RWPE2 (cell line): ENCODE data around the gene SLC20A1.

Source experiments
- ATAC-seq: fragments of 200-7000 bp; cut with Tn5 transposase; 3 replicates; pipeline ENCODE4 v1.9.1; 2021; ENCODE audit warnings: low read depth
- DNase-seq: peaks from one replicate; pipeline ENCODE4 v3.0.0-alpha.2; 2020; ENCODE audit warnings: low spot score
- H3K27ac ChIP-seq: fragments of 450-650 bp; 2 replicates; pipeline ENCODE4 v1.5.1; 2017; ENCODE audit warnings: mild to moderate bottlenecking; ENCODE audit not compliant: poor library complexity, severe bottlenecking
- H3K27me3 ChIP-seq: fragments of 250-450 bp; sonication (Bioruptor Pico); 2 replicates; pipeline ENCODE4 v1.5.1; 2021; ENCODE audit warnings: mild to moderate bottlenecking, moderate library complexity; ENCODE audit not compliant: insufficient read depth, poor library complexity, severe bottlenecking
- H3K36me3 ChIP-seq: fragments of 250-450 bp; sonication (Bioruptor Pico); 2 replicates; pipeline ENCODE4 v1.5.1; 2020; ENCODE audit warnings: low read depth, mild to moderate bottlenecking, moderate library complexity
- H3K4me1 ChIP-seq: fragments of 250-450 bp; sonication (Bioruptor Pico); 2 replicates; pipeline ENCODE4 v1.5.1; 2021; ENCODE audit warnings: mild to moderate bottlenecking, moderate library complexity; ENCODE audit not compliant: insufficient read depth, poor library complexity, severe bottlenecking
- H3K4me3 ChIP-seq: fragments of 250-450 bp; sonication (Bioruptor Pico); 2 replicates; pipeline ENCODE4 v1.5.1; 2021; ENCODE audit warnings: mild to moderate bottlenecking, moderate library complexity; ENCODE audit not compliant: severe bottlenecking
- H3K9me3 ChIP-seq: fragments of 250-450 bp; sonication (Bioruptor Pico); 2 replicates; pipeline ENCODE4 v1.5.1; 2021; ENCODE audit warnings: mild to moderate bottlenecking, moderate library complexity; ENCODE audit not compliant: severe bottlenecking
- CTCF ChIP-seq: fragments of 450-650 bp; IDR thresholded peaks from one replicate; pipeline ENCODE4 v1.5.1; 2017; ENCODE audit warnings: mild to moderate bottlenecking, moderate library complexity; ENCODE audit not compliant: poor library complexity, severe bottlenecking

Gene SLC20A1

GRCh38 chr2:112636605-112637288 lies 9.0 kb upstream of the SLC20A1 start:
- ATAC-seq = no peak
- H3K4me3 ChIP-seq = no peak overlapping the region
- no peaks in the 10 kb centered on the region for H3K27me3 ChIP-seq
- peaks cover 17% of the 10 kb centered on the region for H3K4me1 ChIP-seq
- no peaks in the 10 kb centered on the region for H3K36me3 ChIP-seq
- TF ChIP-seq CTCF = no peak
- no peak overlapping the region for H3K27ac ChIP-seq
- DNase-seq = no peak
- H3K9me3 ChIP-seq = no peaks in the 10 kb centered on the region

DNA sequence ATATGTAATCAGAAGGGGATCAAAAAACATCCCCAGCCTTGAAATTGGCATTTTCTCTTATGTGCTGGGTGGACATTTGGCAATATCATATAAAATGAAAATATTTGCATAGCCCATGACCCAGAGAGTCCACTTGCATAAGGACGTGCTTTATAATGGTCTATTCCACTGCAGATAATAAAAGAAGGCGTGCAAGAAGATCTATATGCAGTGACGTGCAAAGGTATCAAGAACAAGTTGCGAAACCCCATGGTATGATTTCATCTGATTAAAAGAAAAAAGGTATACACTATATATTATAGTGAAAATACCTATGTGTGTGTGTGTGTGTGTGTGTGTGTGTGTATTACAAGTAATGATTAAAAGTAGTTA lies 8.5 kb upstream of the SLC20A1 start:
- Histone ChIP-seq H3K27ac (no peak overlapping the region), H3K9me3 (no peaks in the 10 kb centered on the region), H3K4me1 (peaks cover 17% of the 10 kb centered on the region), H3K27me3 (no peaks in the 10 kb centered on the region), H3K36me3 (no peaks in the 10 kb centered on the region), H3K4me3 (no peak overlapping the region)
- DNase-seq (no peak), ATAC-seq (no peak)
- TF ChIP-seq CTCF = no peak

DNA sequence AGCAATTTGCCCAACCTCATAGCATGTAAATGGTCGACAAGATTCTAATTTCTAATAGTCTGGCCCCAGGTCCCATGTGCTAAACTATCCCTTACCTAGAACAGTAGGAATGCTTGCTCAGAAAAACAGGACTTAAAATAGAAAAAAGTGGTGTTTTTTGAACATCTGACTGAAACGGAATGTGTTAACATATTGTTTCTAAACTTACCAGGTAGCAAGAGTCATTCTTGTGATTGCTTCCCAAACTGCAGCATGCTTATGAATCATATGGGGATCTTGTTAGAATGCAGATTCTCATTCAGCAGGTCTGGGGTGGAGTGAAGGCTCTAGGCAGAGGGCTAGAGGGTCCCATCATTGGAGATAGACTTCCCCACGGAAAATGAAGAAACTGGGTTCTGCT lies 5.8 kb upstream of the SLC20A1 start:
- no peaks in the 10 kb centered on the region for H3K27me3 ChIP-seq
- H3K27ac ChIP-seq = peak overlapping the region; percentile 82
- no peaks in the 10 kb centered on the region for H3K36me3 ChIP-seq
- no peak for ATAC-seq
- H3K9me3 ChIP-seq = no peaks in the 10 kb centered on the region
- H3K4me1 ChIP-seq = peaks cover 30% of the 10 kb centered on the region
- TF ChIP-seq CTCF = no peak
- no peak overlapping the region for H3K4me3 ChIP-seq
- DNase-seq = no peak

GRCh38 chr2:112640467-112640799 lies 5.3 kb upstream of the SLC20A1 start:
- ATAC-seq = no peak
- Histone ChIP-seq H3K27me3 (no peaks in the 10 kb centered on the region), H3K4me1 (peaks cover 30% of the 10 kb centered on the region), H3K4me3 (no peak overlapping the region), H3K27ac (peak overlapping the region; percentile 82), H3K9me3 (no peaks in the 10 kb centered on the region), H3K36me3 (no peaks in the 10 kb centered on the region)
- no peak for TF ChIP-seq CTCF
- no peak for DNase-seq

- no peak for DNase-seq
- Histone ChIP-seq H3K27ac (peak overlapping the region; percentile 82), H3K4me3 (no peak overlapping the region), H3K27me3 (no peaks in the 10 kb centered on the region), H3K4me1 (peaks cover 30% of the 10 kb centered on the region), H3K36me3 (no peaks in the 10 kb centered on the region), H3K9me3 (no peaks in the 10 kb centered on the region)
- peak; percentile 39 for ATAC-seq
- no peak for TF ChIP-seq CTCF
Observed at GRCh38 chr2:112640800-112641675, 4.7 kb upstream of the SLC20A1 start.
